HG02588 (cell line): ENCODE data around the gene AMZ1.

ENCODE experiments used
- ATAC-seq: cut with Tn5 transposase; IDR thresholded peaks from one replicate; pipeline ENCODE4 v1.9.1; 2021; ENCODE audit warnings: mild to moderate bottlenecking, moderate library complexity; ENCODE audit not compliant: unreplicated experiment

Gene AMZ1

DNA sequence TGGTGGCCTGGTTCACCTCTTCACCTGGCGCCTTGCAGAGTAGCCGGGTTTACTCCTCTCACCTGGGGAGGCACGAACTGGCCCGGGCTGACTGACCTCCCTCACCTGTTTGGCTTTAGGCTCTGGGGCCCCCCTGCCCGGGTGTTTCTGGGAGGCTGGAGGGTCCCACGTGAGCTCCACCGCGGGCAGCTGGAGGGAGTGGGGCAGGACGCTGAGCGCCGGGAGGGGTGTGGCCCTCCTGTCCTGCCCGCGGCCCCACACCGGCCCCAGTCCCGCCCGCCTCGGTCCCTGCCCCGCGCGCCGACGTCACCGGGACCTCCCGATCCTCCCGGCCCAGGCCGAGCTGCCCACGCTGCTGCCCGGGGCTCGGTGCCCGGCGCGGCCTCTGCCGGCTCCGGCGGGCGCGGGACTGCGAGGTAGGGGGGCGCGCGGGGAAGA, at the start of gene AMZ1:
AMZ1 (plus strand) TSS at position 322 of the 438 bp plus-strand sequence. CDS start 12,250 bp downstream, outside the sequence.
- no peak for ATAC-seq

GRCh38 chr7:2638224-2638991, 49.6 kb upstream of the AMZ1 start:
- ATAC-seq, result no peak

DNA sequence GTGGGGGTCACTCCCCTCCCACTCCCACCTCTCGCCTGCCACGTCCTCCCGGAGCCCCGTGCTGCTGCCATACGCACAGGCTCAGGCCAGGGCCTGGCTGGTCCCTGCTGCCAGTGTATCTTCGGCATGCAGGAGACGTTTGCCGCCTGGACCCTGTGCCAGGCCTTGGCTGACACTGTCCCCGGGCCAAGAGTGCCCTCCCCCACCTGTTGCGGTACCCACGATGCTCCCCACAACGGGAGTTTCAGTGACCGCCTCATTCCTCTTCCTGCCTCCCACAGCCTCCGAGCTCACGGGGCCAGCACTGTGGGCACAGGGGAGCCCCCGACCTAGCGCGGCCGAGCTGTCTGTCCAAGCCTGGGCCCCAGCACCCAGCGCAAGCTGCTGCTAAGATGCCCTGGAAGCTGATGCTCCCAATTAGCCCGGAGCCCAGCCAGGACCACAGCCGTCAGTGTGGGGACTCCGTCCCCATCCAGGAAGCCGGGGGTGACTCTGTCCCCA, 48.8 kb upstream of the AMZ1 start:
- ATAC-seq, result no peak

- no peak for ATAC-seq
These were observed 48.1 kb upstream of the AMZ1 start for GRCh38 chr7:2639695-2640481.

DNA sequence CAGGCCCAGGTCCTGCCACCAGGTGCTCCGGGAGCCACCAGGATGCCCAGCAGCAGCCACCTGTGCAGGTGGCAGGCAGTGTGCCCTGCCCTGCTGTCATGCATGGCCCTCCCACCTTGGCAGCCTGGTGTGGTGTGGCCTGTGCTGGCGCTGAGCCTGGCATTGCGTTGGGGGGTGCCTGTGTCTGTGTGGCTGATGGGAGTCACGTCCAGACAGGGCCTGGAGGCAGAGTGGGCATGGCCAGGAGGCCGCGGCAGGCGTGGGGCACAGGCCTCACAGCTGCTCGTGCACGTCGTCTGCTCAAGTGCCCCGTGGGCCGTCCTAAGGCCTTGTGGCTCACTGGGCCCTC, 47.5 kb upstream of the AMZ1 start:
- ATAC-seq, result no peak

DNA sequence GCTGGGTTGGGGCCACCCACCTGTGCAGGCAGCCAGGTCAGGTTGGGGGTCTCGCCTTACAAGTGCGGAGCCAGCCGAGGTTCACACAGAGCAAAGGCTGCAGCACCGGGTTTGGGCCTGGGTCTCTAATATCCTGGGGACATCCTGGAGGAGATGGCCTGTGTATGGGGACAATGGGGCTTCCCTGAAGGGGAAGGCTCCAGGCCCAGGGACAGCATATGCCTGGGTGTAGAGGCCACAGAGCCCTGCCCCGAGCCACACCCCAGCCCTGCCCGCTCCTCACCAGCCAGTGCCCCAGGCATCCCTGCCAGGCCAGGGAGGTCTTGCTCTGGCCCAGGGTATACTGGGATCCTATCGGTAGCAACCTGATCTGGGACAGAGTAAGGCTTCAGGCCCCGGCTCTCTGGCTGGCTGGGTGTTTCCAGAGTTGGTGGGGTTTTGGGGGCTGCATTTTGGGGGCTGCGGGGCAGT, 47.1 kb upstream of the AMZ1 start:
- no peak for ATAC-seq

DNA sequence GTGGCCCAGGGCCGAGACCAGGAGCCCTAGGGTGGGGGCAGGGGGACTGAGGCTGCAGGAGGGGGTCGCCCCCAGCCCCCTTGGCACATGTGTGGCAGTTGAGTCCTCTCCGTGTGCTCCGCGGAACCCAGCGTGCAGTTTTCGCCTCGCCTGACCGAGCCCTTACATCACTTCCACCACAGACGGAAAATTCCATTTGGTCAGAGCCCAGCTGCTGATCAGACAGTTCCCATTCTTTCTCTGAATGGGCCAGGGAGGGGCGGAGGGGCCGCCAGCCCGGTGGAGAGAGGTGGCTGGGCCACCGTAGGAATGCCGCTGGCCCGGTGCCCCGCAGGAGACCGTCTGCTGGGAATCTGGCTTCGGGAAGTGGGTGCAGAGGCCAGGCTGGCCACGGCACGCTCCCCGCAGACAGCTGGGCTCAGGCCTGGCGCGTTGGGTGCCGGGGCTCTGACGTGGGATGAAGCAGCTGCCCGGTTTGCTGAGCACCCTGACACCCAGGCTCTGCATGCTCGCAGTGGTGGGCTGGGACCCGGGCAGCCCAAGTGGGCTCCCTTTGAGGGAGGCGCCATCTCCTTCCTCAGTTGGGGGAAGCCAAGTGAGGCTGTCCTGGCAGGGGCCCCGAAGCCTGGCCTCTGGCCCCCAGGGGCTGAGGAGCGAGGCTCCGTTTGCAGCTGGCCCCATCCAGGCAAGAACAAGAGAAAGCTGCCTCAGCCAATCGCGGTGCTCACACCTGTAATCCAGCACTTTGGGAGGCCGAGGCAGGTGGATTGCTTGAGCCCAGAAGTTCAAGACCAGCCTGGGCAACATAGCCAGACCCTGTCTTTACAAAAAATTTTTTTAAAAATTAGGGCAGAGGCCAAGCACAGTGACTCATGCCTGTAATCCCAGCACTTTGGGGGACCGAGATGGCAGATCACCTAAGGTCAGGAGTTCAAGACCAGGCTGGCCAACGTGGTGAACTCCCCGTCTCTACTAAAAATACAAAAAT, 46.3 kb upstream of the AMZ1 start:
- ATAC-seq, result no peak

DNA sequence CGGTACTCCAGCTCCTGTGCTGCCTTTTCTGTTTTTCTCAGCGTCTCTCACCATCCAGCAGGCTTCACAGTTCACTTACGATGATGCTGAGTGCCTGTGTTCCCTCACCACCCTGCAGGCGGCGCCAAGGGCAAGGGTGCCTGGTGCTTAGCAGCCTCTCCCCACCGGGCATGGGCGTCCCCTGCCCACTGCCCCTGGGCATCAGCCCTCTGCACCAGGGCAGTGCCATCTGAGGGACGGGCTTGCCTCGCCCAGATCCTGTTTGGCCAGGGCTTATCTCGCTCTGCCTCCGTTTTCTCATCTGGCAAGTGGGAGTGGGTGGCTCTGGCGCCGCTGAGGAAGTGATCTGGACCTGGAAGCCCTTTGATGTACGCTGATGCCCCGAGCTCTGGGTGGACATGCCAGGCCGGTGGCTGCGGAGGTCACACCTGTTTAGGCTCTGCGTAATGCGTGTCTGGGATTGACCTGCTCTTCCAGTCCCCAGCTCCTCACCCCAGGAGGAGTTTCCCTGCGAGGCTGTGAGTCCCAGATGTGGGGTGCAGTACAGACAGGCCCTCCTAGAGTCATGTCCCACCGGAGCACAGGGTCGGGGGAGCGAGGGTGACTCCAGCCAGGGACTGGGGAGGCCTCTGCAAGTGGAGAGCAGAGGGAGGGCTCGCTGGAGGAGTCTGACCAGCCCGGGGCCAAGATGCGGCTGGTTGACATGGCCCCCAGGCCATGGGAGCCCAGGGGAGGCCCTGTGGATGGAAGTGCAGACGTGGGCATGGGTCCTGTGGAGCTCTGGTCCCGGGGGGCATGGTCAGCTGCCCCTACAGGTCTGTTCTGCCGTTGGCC, 44.4 kb upstream of the AMZ1 start:
- no peak for ATAC-seq

GRCh38 chr7:2644220-2644561, 43.8 kb upstream of the AMZ1 start:
- ATAC-seq, result no peak

- ATAC-seq, result no peak
These were observed 43.3 kb upstream of the AMZ1 start for GRCh38 chr7:2644562-2645273.

- no peak for ATAC-seq
These were observed 42.6 kb upstream of the AMZ1 start for GRCh38 chr7:2645274-2645868.

DNA sequence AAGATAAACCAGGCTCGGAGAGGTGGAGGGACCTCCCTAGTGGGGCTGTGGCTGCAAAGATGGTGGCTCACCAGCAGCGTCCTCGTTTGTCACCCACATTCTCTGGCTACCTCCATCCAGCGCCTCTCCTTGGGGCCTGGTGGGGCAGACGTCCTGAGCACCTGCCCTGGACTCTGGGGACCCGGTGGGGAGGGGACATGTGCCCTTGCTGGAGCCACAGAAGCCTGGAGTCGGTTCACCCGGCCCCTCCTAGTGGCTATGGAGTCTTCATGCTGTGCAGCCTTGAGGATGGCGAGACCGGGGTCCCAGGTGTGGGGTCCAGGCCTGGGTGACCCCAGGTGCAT, 41.7 kb upstream of the AMZ1 start:
- ATAC-seq, result no peak

GRCh38 chr7:2646680-2647571, 41.1 kb upstream of the AMZ1 start:
- no peak for ATAC-seq

DNA sequence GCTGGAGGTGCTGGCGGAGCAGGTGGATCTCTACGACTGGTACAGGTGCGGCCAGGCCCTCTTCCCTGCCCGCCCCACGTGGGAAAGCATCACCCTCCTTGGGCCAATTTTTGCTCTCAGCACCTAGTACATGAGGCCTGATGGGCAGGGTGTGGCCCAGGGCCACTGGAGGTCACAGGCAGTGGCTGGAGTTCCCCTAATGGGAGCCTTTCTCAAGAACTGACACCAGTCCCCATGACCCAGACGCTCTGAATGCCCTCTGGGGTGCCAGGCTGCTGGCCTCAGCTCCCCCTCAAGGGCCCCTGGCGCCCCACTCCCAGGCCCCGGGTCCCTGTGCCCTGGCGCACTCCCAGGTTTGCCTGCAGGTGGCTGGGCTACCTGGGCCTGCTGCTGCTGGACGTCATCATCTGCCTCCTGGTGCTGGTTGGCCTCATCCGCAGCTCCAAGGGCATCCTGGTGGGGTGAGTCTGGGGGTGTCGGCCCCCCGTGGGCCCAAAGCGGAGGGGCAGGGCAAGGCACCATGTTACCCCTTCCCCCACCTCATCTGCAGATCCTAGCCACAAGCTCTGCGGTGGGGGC, 40.3 kb upstream of the AMZ1 start:
- no peak for ATAC-seq

- ATAC-seq, result no peak
These were observed 38.7 kb upstream of the AMZ1 start for GRCh38 chr7:2649139-2649838.

- no peak for ATAC-seq
These were observed 38.0 kb upstream of the AMZ1 start for GRCh38 chr7:2649991-2650390.

DNA sequence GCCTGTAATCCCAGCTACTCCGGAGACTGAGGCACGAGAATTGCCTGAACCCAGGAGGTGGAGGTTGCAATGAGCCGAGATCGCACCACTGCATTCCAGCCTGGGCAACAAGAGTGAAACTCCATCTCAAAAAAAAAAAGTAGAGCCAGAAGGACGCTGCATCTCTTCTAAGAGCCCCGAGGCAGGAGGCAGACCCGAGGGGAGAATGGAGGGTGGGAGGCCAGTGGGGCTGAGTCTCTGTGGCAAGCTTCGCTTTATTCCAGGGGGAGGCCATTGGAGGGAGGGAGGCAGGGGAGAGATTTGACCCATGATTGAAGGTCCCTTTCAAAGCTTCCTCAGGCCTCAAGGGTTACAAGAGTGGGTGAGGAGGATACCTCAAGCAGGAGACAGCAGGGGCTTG, 37.6 kb upstream of the AMZ1 start:
- ATAC-seq, result no peak
